ENCODE data around the gene CHERP.

- TF ChIP-seq, protein P1, sequence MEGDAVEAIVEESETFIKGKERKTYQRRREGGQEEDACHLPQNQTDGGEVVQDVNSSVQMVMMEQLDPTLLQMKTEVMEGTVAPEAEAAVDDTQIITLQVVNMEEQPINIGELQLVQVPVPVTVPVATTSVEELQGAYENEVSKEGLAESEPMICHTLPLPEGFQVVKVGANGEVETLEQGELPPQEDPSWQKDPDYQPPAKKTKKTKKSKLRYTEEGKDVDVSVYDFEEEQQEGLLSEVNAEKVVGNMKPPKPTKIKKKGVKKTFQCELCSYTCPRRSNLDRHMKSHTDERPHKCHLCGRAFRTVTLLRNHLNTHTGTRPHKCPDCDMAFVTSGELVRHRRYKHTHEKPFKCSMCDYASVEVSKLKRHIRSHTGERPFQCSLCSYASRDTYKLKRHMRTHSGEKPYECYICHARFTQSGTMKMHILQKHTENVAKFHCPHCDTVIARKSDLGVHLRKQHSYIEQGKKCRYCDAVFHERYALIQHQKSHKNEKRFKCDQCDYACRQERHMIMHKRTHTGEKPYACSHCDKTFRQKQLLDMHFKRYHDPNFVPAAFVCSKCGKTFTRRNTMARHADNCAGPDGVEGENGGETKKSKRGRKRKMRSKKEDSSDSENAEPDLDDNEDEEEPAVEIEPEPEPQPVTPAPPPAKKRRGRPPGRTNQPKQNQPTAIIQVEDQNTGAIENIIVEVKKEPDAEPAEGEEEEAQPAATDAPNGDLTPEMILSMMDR (IDR thresholded peaks at IDR 0.05) = no peak
- TF ChIP-seq POLR2AphosphoS5 (IDR thresholded peaks at IDR 0.05) = no peak
- no peak for TF ChIP-seq POLR2A (IDR thresholded peaks at IDR 0.05)
- TF ChIP-seq EP300 (IDR thresholded peaks at IDR 0.05) = no peak
Observed at GRCh38 chr19:16496613-16496983, 45.6 kb downstream of the CHERP start.
